GM12878 (cell line): ENCODE data around the gene KIRREL1. TPM values are rescaled to one million over a fixed set of nuclear protein-coding genes. Genes with fewer than 3 reads are reported as not detected.

ENCODE experiments used
- ATAC-seq: fragments of 200-7000 bp; cut with Tn5 transposase; 3 replicates; pipeline ENCODE4 v1.9.1; 2020; ENCODE audit warnings: mild to moderate bottlenecking, moderate library complexity
- BruUV-seq: library from RNA; stranded (reverse); fragments of 400-500 nt; replicated peaks from 2 replicates; lab custom pipeline; 2021; lab: Mats Ljungman, UMichigan
- CTCF ChIA-PET: fragments of 300-600 bp; sonication (Branson Sonifier 250); formaldehyde crosslinking; extraction: SDS; loops from one replicate; lab custom pipeline; 2021; ENCODE audit warnings: inconsistent platforms; lab: Yijun Ruan, JAX
- POLR2A ChIA-PET: fragments of 350-600 bp; formaldehyde crosslinking; extraction: SDS; loops from one replicate; lab custom pipeline; 2021; ENCODE audit warnings: inconsistent platforms; lab: Charles Lee
- RAD21 ChIA-PET: fragments of 300-600 bp; sonication (Branson Sonifier 250); formaldehyde crosslinking; loops from one replicate; lab custom pipeline; 2023; ENCODE audit warnings: antibody characterized with exemption; ENCODE audit not compliant: unreplicated experiment; lab: Charles Lee
- SMC1A ChIA-PET: fragments of 300-600 bp; sonication (Branson Sonifier 250); formaldehyde crosslinking; loops from one replicate; lab custom pipeline; 2023; ENCODE audit not compliant: unreplicated experiment, uncharacterized antibody; lab: Charles Lee
- DNase-seq: peaks from one replicate; pipeline ENCODE4 v3.0.0-alpha.2; 2011; ENCODE audit warnings: low read depth, low spot score
- FAIRE-seq: peaks from 3 replicates; lab custom pipeline; 2011; peaks lifted over from hg19 to GRCh38; lab: Jason Lieb, UNC
- H2AFZ ChIP-seq: 2 replicates; pipeline ENCODE4 v1.6.0; 2011; ENCODE audit warnings: low read depth, low read length, control low read depth; ENCODE audit not compliant: control insufficient read depth
- H3K27ac ChIP-seq: 2 replicates; pipeline ENCODE4 v1.5.1; 2011; ENCODE audit warnings: control low read depth; ENCODE audit not compliant: control insufficient read depth, insufficient read depth
- H3K27me3 ChIP-seq, 2 experiments: replicated peaks in 1 of 2; 2 replicates each; pipeline versions ENCODE4 v1.6.0 to v1.6.1; 2011; ENCODE audit warnings: low read length in 1 of 2; ENCODE audit not compliant: control insufficient read depth in 2 of 2, insufficient read depth in 2 of 2
- H3K36me3 ChIP-seq, 2 experiments: 2 replicates each; pipeline ENCODE4 v1.5.1; 2011; ENCODE audit warnings: low read length in 1 of 2; ENCODE audit not compliant: control insufficient read depth in 2 of 2, insufficient read depth in 2 of 2
- H3K4me1 ChIP-seq: 2 replicates; pipeline ENCODE4 v1.6.1; 2011; ENCODE audit warnings: mild to moderate bottlenecking, low read length, moderate library complexity, mixed read lengths; ENCODE audit not compliant: control insufficient read depth, insufficient read depth
- H3K4me2 ChIP-seq: 2 replicates; pipeline ENCODE4 v1.6.0; 2011; ENCODE audit warnings: control low read depth; ENCODE audit not compliant: control insufficient read depth, insufficient read depth
- H3K4me3 ChIP-seq: fragments of 200-600 bp; sonication (generic); 2 replicates; pipeline ENCODE4 v1.5.1; 2016
- H3K79me2 ChIP-seq: 2 replicates; pipeline ENCODE4 v1.6.0; 2011; ENCODE audit warnings: low read length; ENCODE audit not compliant: control insufficient read depth, insufficient read depth
- H3K9ac ChIP-seq: 2 replicates; pipeline ENCODE4 v1.8.0; 2011; ENCODE audit warnings: low read length, control low read depth, mixed read lengths; ENCODE audit not compliant: control insufficient read depth, insufficient read depth
- H3K9me3 ChIP-seq: replicated peaks from 3 replicates; pipeline ENCODE4 v1.5.1; 2011; ENCODE audit warnings: mild to moderate bottlenecking, low read length; ENCODE audit not compliant: control insufficient read depth, insufficient read depth
- H4K20me1 ChIP-seq: 2 replicates; pipeline ENCODE4 v1.6.0; 2011; ENCODE audit not compliant: control insufficient read depth, insufficient read depth
- CEBPB ChIP-seq, 2 experiments: fragments of 150-350 bp in 1 of 2; IDR thresholded peaks; 2 replicates each; pipeline ENCODE4 v1.6.1; 2012 to 2014; ENCODE audit warnings: low read depth in 2 of 2, low read length in 2 of 2, borderline replicate concordance in 1 of 2, inconsistent platforms in 1 of 2
- JUND ChIP-seq: IDR thresholded peaks from 2 replicates; pipeline ENCODE4 v1.6.1; 2012; ENCODE audit warnings: low read depth, mild to moderate bottlenecking, low read length, improper control_type of control experiment, moderate library complexity
- MYB ChIP-seq: fragments of 150-350 bp; IDR thresholded peaks from 2 replicates; pipeline ENCODE4 v1.6.1; 2014; ENCODE audit warnings: mild to moderate bottlenecking, low read depth, low read length, borderline replicate concordance
- SMAD1 ChIP-seq: fragments of 450-650 bp; IDR thresholded peaks from 2 replicates; pipeline ENCODE4 v1.6.1; 2018; ENCODE audit warnings: mild to moderate bottlenecking, low read depth; ENCODE audit not compliant: partially characterized antibody
- ZBTB4 ChIP-seq: fragments of 450-650 bp; formaldehyde crosslinking; IDR thresholded peaks from 2 replicates; pipeline ENCODE4 v1.4.0; 2022; ENCODE audit warnings: mild to moderate bottlenecking, moderate library complexity
- ZNF24 ChIP-seq: fragments of 450-650 bp; IDR thresholded peaks from 2 replicates; pipeline ENCODE4 v1.6.1; 2017; ENCODE audit warnings: antibody characterized with exemption, mild to moderate bottlenecking
- WGBS: methylation state at CpG from one replicate; pipeline ENCODE4 v1.1.6; 2016; ENCODE audit warnings: low lambda C conversion rate; ENCODE audit not compliant: insufficient replicate concordance, insufficient coverage; ENCODE audit errors: missing lambda C conversion rate; 5-methylcytosine and 5-hydroxymethylcytosine counted together
- in situ Hi-C: fragments of 300-500 bp; cut with MboI; formaldehyde crosslinking; loops from 9 replicates; pipeline ENCODE4 v1.14.3; 2018; ENCODE audit warnings: mixed read lengths
- intact Hi-C: fragments of 100-400 bp; cut with micrococcal nuclease; formaldehyde crosslinking; loops from one replicate; pipeline ENCODE4 v1.14.2; 2022; ENCODE audit not compliant: unreplicated experiment
- polyA plus RNA-seq, 11 experiments: library from polyadenylated mRNA; depleted of rRNA in 4 of 11; unstranded in 6 of 11; stranded (reverse) in 5 of 11; fragments of >200 nt; fragmentation: Nextera tagmentation in 4 of 11; fragmentation: Illumina TruSeq in 1 of 11; extraction: Ambion mirVana in 4 of 11; extraction: Trizol in 1 of 11; gene quantifications; 1 replicate in 1 of 11; 2 replicates in 10 of 11; pipeline versions ENCODE4 v1.2.1 to v1.2.3, GENCODE V29; 2011 to 2016; ENCODE audit warnings: inconsistent platforms in 2 of 11, missing spikeins in 2 of 11, low read depth in 1 of 11
- total RNA-seq, 4 experiments: library from RNA; depleted of rRNA in 3 of 4; stranded (reverse); fragments of >200 nt in 3 of 4; fragmentation: Illumina TruSeq in 1 of 4; extraction: Trizol in 1 of 4; gene quantifications; 2 replicates each; pipeline versions ENCODE4 v1.2.1 to v1.2.3, GENCODE V29; 2013 to 2021

Gene KIRREL1
- total and polyA plus RNA-seq, 10 of the 15 experiments (the other 5 are each of a cell fraction or from before 2014, with no cell fraction given): 0.15 TPM; not detected in 9

GRCh38 chr1:158019171-158019868, 25.9 kb downstream of the KIRREL1 start (continued):
- TF ChIP-seq ZBTB4 (CRISPR knock-in tag) (no peak), JUND (no peak), CEBPB (IDR thresholded peaks at IDR 0.05; ENCODE audit: borderline replicate concordance in 1 of 2, low read depth in 2 of 2, low read length in 2 of 2) (no peak), MYB (no peak), SMAD1 (no peak)
- TF ChIP-seq, all 136 proteins: peak for 0

- in situ Hi-C loops: no loop called here
- no peak for TF ChIP-seq ZNF24
- H3K27me3 ChIP-seq: peaks cover 0 to 2% of the 10 kb centered on the region in 2 experiments; a peak in 1 of 4 replicates
- H3K27ac ChIP-seq: no peak overlapping the region
- ChIA-PET SMC1A (interaction anchor here (1.6 kb wide), 1 partner anchor 8 kb away, joined by 3 read pairs; no protein-coding TSS in a partner anchor), POLR2A (no interaction called here), RAD21 (no interaction called here), CTCF (interaction anchor here (0.6 to 1.5 kb wide), 2 partner anchors 16 to 28 kb away, joined by 3 read pairs; no protein-coding TSS in a partner anchor)
- intact Hi-C loops: no loop called here
- H3K79me2 ChIP-seq: no peaks in the 10 kb centered on the region
- no TSS peak for BruUV-seq
- no peaks in the 10 kb centered on the region for H3K9me3 ChIP-seq
- H3K9ac ChIP-seq: no peak overlapping the region
- H3K4me1 ChIP-seq: no peaks in the 10 kb centered on the region
- 24% methylated on average over 4 of the region's 4 CpGs for WGBS
- no peak overlapping the region for H3K4me2 ChIP-seq
- ATAC-seq (no peak), FAIRE-seq (no peak), DNase-seq (no peak)
- H3K4me3 ChIP-seq: no peak overlapping the region
- H3K36me3 ChIP-seq: no peaks in the 10 kb centered on the region
- H2AFZ ChIP-seq: no peak overlapping the region
- no peaks in the 10 kb centered on the region for H4K20me1 ChIP-seq
Observed at GRCh38 chr1:158020259-158020885, 26.9 kb downstream of the KIRREL1 start.
